MM.1S (cell line): ENCODE measurements around the gene USP5.
"Not testable (repeated sequence)": the region's sequence is repeated elsewhere in the genome, so short reads cannot be mapped to it uniquely, and the experiment has no call there.

ENCODE experiments used
- DNase-seq: peaks from one replicate; pipeline ENCODE4 v3.0.0-alpha.2; 2015
- H2AFZ ChIP-seq: fragments of 300-600 bp; sonication (generic); 2 replicates; pipeline ENCODE4 v1.6.0; 2016; ENCODE audit warnings: antibody characterized with exemption, low read length
- H3F3A ChIP-seq: fragments of 300-600 bp; sonication (generic); 2 replicates; pipeline ENCODE4 v1.6.1; 2016; ENCODE audit warnings: mild to moderate bottlenecking, antibody characterized with exemption, low read length, moderate library complexity, mixed read lengths; ENCODE audit not compliant: insufficient read depth
- H3K27ac ChIP-seq: fragments of 300-600 bp; sonication (generic); 2 replicates; pipeline ENCODE4 v1.5.1; 2016; ENCODE audit warnings: mild to moderate bottlenecking, low read length
- H3K27me3 ChIP-seq: fragments of 300-600 bp; sonication (generic); replicated peaks from 2 replicates; pipeline ENCODE4 v1.6.0; 2016; ENCODE audit warnings: low read length; ENCODE audit not compliant: insufficient read depth
- H3K36me3 ChIP-seq: fragments of 300-600 bp; sonication (generic); replicated peaks from 2 replicates; pipeline ENCODE4 v1.6.1; 2016; ENCODE audit warnings: mild to moderate bottlenecking, low read length, mixed read lengths; ENCODE audit not compliant: insufficient read depth
- H3K4me1 ChIP-seq: fragments of 300-600 bp; sonication (generic); 2 replicates; pipeline ENCODE4 v1.6.1; 2016; ENCODE audit warnings: low read length, mixed read lengths
- H3K4me2 ChIP-seq: fragments of 300-600 bp; sonication (generic); 2 replicates; pipeline ENCODE4 v1.6.0; 2016; ENCODE audit warnings: low read depth, low read length
- H3K4me3 ChIP-seq: fragments of 300-600 bp; sonication (generic); 2 replicates; pipeline ENCODE4 v1.5.1; 2016; ENCODE audit warnings: low read length, mixed read lengths
- H3K79me2 ChIP-seq: fragments of 300-600 bp; sonication (generic); 2 replicates; pipeline ENCODE4 v1.6.1; 2016; ENCODE audit warnings: mixed run types, low read length, mixed read lengths
- H3K9ac ChIP-seq: fragments of 300-600 bp; sonication (generic); 2 replicates; pipeline ENCODE4 v1.6.1; 2016; ENCODE audit warnings: low read length, mixed read lengths
- H3K9me2 ChIP-seq: fragments of 300-600 bp; sonication (generic); replicated peaks from 2 replicates; pipeline ENCODE4 v1.6.1; 2016; ENCODE audit warnings: mild to moderate bottlenecking, low read length, mixed read lengths; ENCODE audit not compliant: insufficient read depth
- H3K9me3 ChIP-seq: fragments of 300-600 bp; sonication (generic); replicated peaks from 2 replicates; pipeline ENCODE4 v1.6.1; 2016; ENCODE audit warnings: mild to moderate bottlenecking, low read length, mixed read lengths; ENCODE audit not compliant: insufficient read depth
- H4K20me1 ChIP-seq: fragments of 300-600 bp; sonication (generic); 2 replicates; pipeline ENCODE4 v1.6.1; 2016; ENCODE audit warnings: mild to moderate bottlenecking, low read length, moderate library complexity, mixed read lengths; ENCODE audit not compliant: insufficient read depth
- EZH2 ChIP-seq: fragments of 300-600 bp; sonication (generic); optimal IDR thresholded peaks from 2 replicates; pipeline ENCODE3; 2017; ENCODE audit warnings: low read depth, mild to moderate bottlenecking, antibody characterized with exemption, low read length, mixed read lengths
- EZH2phosphoT487 ChIP-seq: fragments of 300-600 bp; sonication (generic); IDR thresholded peaks from 2 replicates; pipeline ENCODE4 v1.6.1; 2018; ENCODE audit warnings: antibody characterized with exemption, low read length
- TF ChIP-seq, protein P1 (sequence below): fragments of 300-600 bp; sonication (generic); IDR thresholded peaks from 2 replicates; pipeline ENCODE4 v1.5.1; 2016; ENCODE audit warnings: antibody characterized with exemption, low read length, mixed read lengths

USP5 gene

DNA sequence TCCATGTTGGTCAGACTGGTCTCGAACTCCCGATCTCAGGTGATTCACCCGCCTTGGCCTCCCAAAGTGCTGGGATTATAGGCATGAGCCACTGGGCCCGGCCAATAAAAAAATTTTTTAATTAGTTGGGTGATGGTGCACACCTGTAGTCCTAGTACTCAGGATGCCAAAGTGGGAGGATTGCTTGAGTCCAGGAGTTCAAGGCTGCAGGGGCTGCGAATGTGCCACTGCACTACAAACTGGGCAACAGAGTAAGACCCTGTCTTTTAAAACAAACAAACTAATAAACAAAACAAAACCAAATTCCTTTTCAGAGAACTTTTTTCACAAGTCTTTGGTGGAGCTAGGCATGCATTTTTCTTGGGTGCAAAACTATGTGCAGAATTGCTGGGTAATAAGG is 31.3 kb downstream of the USP5 start:
- Histone ChIP-seq H4K20me1 (no peaks in the 10 kb centered on the region), H2AFZ (no peak overlapping the region), H3K36me3 (no peaks in the 10 kb centered on the region), H3K4me3 (no peak overlapping the region), H3F3A (no peaks in the 10 kb centered on the region), H3K27me3 (no peaks in the 10 kb centered on the region), H3K4me2 (no peak overlapping the region), H3K27ac (no peak overlapping the region), H3K9me2 (no peaks in the 10 kb centered on the region), H3K79me2 (no peaks in the 10 kb centered on the region), H3K9ac (no peak overlapping the region), H3K9me3 (no peaks in the 10 kb centered on the region), H3K4me1 (no peaks in the 10 kb centered on the region)
- no peak for DNase-seq
- TF ChIP-seq, protein P1, sequence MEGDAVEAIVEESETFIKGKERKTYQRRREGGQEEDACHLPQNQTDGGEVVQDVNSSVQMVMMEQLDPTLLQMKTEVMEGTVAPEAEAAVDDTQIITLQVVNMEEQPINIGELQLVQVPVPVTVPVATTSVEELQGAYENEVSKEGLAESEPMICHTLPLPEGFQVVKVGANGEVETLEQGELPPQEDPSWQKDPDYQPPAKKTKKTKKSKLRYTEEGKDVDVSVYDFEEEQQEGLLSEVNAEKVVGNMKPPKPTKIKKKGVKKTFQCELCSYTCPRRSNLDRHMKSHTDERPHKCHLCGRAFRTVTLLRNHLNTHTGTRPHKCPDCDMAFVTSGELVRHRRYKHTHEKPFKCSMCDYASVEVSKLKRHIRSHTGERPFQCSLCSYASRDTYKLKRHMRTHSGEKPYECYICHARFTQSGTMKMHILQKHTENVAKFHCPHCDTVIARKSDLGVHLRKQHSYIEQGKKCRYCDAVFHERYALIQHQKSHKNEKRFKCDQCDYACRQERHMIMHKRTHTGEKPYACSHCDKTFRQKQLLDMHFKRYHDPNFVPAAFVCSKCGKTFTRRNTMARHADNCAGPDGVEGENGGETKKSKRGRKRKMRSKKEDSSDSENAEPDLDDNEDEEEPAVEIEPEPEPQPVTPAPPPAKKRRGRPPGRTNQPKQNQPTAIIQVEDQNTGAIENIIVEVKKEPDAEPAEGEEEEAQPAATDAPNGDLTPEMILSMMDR: no peak
- TF ChIP-seq EZH2 (no peak), EZH2phosphoT487 (no peak)

DNA sequence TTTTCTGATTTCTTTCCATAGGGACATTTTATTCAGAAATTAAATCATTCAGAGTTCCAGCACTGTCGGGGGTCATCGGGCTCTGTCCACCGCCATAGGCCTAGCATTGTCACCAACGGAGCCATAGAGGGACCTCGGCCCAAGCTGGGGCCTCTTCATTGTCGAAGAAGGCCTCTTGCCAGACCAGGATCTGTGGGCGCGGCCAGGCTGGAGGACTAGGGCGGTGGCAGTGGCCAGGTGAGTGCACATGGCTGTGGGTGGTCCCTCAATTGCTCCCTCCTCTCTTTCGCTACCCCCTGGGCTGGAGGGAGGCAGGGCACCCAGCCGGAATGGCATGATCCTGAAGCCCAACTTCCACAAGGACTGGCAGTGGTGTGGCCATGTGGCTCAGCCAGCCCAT is 31.7 kb downstream of the USP5 start:
- no peaks in the 10 kb centered on the region for H3F3A ChIP-seq
- no peaks in the 10 kb centered on the region for H3K4me1 ChIP-seq
- H3K4me3 ChIP-seq: no peak overlapping the region
- no peaks in the 10 kb centered on the region for H3K36me3 ChIP-seq
- H3K79me2 ChIP-seq: no peaks in the 10 kb centered on the region
- no peaks in the 10 kb centered on the region for H4K20me1 ChIP-seq
- H3K27ac ChIP-seq: no peak overlapping the region
- DNase-seq: no peak
- H3K4me2 ChIP-seq: no peak overlapping the region
- H3K9ac ChIP-seq: no peak overlapping the region
- H2AFZ ChIP-seq: no peak overlapping the region
- H3K9me2 ChIP-seq: no peaks in the 10 kb centered on the region
- H3K27me3 ChIP-seq: no peaks in the 10 kb centered on the region
- TF ChIP-seq, protein P1: no peak
- no peak for TF ChIP-seq EZH2phosphoT487
- no peak for TF ChIP-seq EZH2
- H3K9me3 ChIP-seq: no peaks in the 10 kb centered on the region

- Histone ChIP-seq H3K4me3 (no peak overlapping the region), H2AFZ (no peak overlapping the region), H3K9me3 (no peaks in the 10 kb centered on the region), H4K20me1 (no peaks in the 10 kb centered on the region), H3K4me2 (no peak overlapping the region), H3K9ac (no peak overlapping the region), H3K27ac (no peak overlapping the region), H3K9me2 (no peaks in the 10 kb centered on the region), H3K27me3 (no peaks in the 10 kb centered on the region), H3K4me1 (no peaks in the 10 kb centered on the region), H3K79me2 (no peaks in the 10 kb centered on the region), H3F3A (no peaks in the 10 kb centered on the region), H3K36me3 (no peaks in the 10 kb centered on the region)
- TF ChIP-seq EZH2 (no peak), EZH2phosphoT487 (no peak)
- TF ChIP-seq, protein P1: no peak
- no peak for DNase-seq
Measured at GRCh38 chr12:6884539-6884938, 32.6 kb downstream of the USP5 start.

GRCh38 chr12:6886206-6886999 is 34.5 kb downstream of the USP5 start:
- not testable (repeated sequence) for H3F3A ChIP-seq, H4K20me1 ChIP-seq, H3K36me3 ChIP-seq, H3K9me3 ChIP-seq, H3K9me2 ChIP-seq, H3K4me1 ChIP-seq, DNase-seq, H3K4me3 ChIP-seq, H3K27me3 ChIP-seq, H3K9ac ChIP-seq, H2AFZ ChIP-seq, H3K79me2 ChIP-seq, H3K4me2 ChIP-seq, H3K27ac ChIP-seq
